H1 (cell line): ENCODE measurements around the gene GMEB2. TPM values are rescaled to one million over a fixed set of nuclear protein-coding genes. Genes with fewer than 3 reads are reported as not detected.

ENCODE experiments used
- CTCF ChIA-PET: fragments of 300-600 bp; sonication (Branson Sonifier 250); formaldehyde crosslinking; loops from one replicate; lab custom pipeline; 2021; ENCODE audit not compliant: partially characterized antibody; lab: Charles Lee
- POLR2A ChIA-PET: fragments of 300-600 bp; sonication (Branson Sonifier 250); formaldehyde crosslinking; loops from one replicate; lab custom pipeline; 2021; ENCODE audit warnings: inconsistent platforms; ENCODE audit not compliant: partially characterized antibody; lab: Charles Lee
- DNase-seq, 2 experiments: peaks; one replicate each; pipeline versions ENCODE4 v3.0.0 to v3.0.0-alpha.2; 2010 to 2022; ENCODE audit warnings: low spot score in 2 of 2, low read depth in 1 of 2, mixed read lengths in 1 of 2
- FAIRE-seq: peaks from 2 replicates; lab custom pipeline; 2011; peaks lifted over from hg19 to GRCh38; lab: Jason Lieb, UNC
- H2AFZ ChIP-seq: 2 replicates; pipeline ENCODE4 v1.8.1; 2012; ENCODE audit warnings: low read length, inconsistent platforms
- H2AK5ac ChIP-seq: 2 replicates; pipeline ENCODE4 v1.6.1; 2013; ENCODE audit warnings: low read depth, low read length
- H2BK120ac ChIP-seq: replicated peaks from 2 replicates; pipeline ENCODE3; 2013; ENCODE audit warnings: low read depth, low read length, inconsistent platforms
- H2BK12ac ChIP-seq: 2 replicates; pipeline ENCODE4 v1.6.1; 2013; ENCODE audit warnings: low read depth, low read length
- H2BK15ac ChIP-seq: 2 replicates; pipeline ENCODE4 v1.6.1; 2013; ENCODE audit warnings: low read length
- H2BK20ac ChIP-seq: 2 replicates; pipeline ENCODE4 v1.6.1; 2013; ENCODE audit warnings: low read length
- H2BK5ac ChIP-seq: 2 replicates; pipeline ENCODE4 v1.6.1; 2013; ENCODE audit warnings: low read depth, low read length
- H3K14ac ChIP-seq: 2 replicates; pipeline ENCODE4 v1.6.1; 2013; ENCODE audit warnings: inconsistent platforms; ENCODE audit not compliant: insufficient read length
- H3K18ac ChIP-seq: 2 replicates; pipeline ENCODE4 v1.6.1; 2013; ENCODE audit warnings: low read length; ENCODE audit errors: extremely low read depth
- H3K23ac ChIP-seq: 2 replicates; pipeline ENCODE4 v1.6.1; 2013; ENCODE audit warnings: inconsistent platforms; ENCODE audit not compliant: insufficient read length
- H3K23me2 ChIP-seq: 2 replicates; pipeline ENCODE4 v1.6.1; 2013; ENCODE audit warnings: low read depth, low read length
- H3K27ac ChIP-seq: 2 replicates; pipeline ENCODE4 v1.6.1; 2011; ENCODE audit warnings: low read depth, low read length, inconsistent platforms
- H3K27me3 ChIP-seq, 4 experiments: replicated peaks in 1 of 4; 1 replicate in 1 of 4; 2 replicates in 3 of 4; pipeline versions ENCODE4 v1.6.1 to v1.8.1; 2011 to 2013; ENCODE audit warnings: low read length in 3 of 4, mild to moderate bottlenecking in 3 of 4, inconsistent platforms in 2 of 4, mixed read lengths in 2 of 4, moderate library complexity in 1 of 4; ENCODE audit not compliant: control insufficient read depth in 3 of 4, insufficient read depth in 3 of 4; ENCODE audit errors: extremely low read depth in 1 of 4
- H3K36me3 ChIP-seq, 4 experiments: 2 replicates each; pipeline versions ENCODE4 v1.6.1 to v1.8.1; 2011 to 2013; ENCODE audit warnings: mild to moderate bottlenecking in 4 of 4, low read length in 3 of 4, moderate library complexity in 2 of 4, control low read depth in 1 of 4, inconsistent platforms in 1 of 4; ENCODE audit not compliant: insufficient read depth in 4 of 4, control insufficient read depth in 2 of 4
- H3K4ac ChIP-seq: replicated peaks from 2 replicates; pipeline ENCODE3; 2013; ENCODE audit warnings: low read length, low read depth, mixed read lengths, inconsistent platforms; ENCODE audit not compliant: insufficient read length
- H3K4me1 ChIP-seq, 4 experiments: replicated peaks in 1 of 4; 1 replicate in 1 of 4; 2 replicates in 3 of 4; pipeline versions ENCODE4 v1.6.1 to v1.8.1; 2011 to 2013; ENCODE audit warnings: low read length in 3 of 4, inconsistent platforms in 2 of 4, mixed read lengths in 1 of 4; ENCODE audit not compliant: insufficient read depth in 4 of 4, control insufficient read depth in 3 of 4
- H3K4me2 ChIP-seq, 2 experiments: 2 replicates each; pipeline versions ENCODE4 v1.6.1 to v1.8.1; 2011 to 2013; ENCODE audit warnings: low read depth in 2 of 2, low read length in 2 of 2, control low read depth in 1 of 2, inconsistent platforms in 1 of 2, mild to moderate bottlenecking in 1 of 2; ENCODE audit not compliant: insufficient read depth in 1 of 2
- H3K4me3 ChIP-seq, 4 experiments: fragments of 200-600, 300-600 bp in 1 of 4; sonication (generic), shearing (Covaris generic), sonication (Bioruptor Twin) in 1 of 4; 2 replicates each; pipeline versions ENCODE4 v1.5.1 to v1.8.1; 2011 to 2016; ENCODE audit warnings: low read length in 4 of 4, low read depth in 3 of 4, control low read depth in 2 of 4, inconsistent platforms in 2 of 4, mild to moderate bottlenecking in 2 of 4, mixed read lengths in 1 of 4, moderate library complexity in 1 of 4; ENCODE audit not compliant: insufficient read depth in 2 of 4; ENCODE audit errors: extremely low read depth in 1 of 4
- H3K56ac ChIP-seq: replicated peaks from 2 replicates; pipeline ENCODE3; 2013; ENCODE audit warnings: low read depth, mild to moderate bottlenecking, mixed read lengths, low read length, inconsistent platforms; ENCODE audit not compliant: insufficient read length
- H3K79me1 ChIP-seq: 2 replicates; pipeline ENCODE4 v1.6.1; 2013; ENCODE audit warnings: low read depth, low read length, control low read depth
- H3K79me2 ChIP-seq, 2 experiments: 2 replicates each; pipeline versions ENCODE4 v1.6.1 to v1.8.1; 2012 to 2013; ENCODE audit warnings: low read length in 2 of 2, mild to moderate bottlenecking in 2 of 2, inconsistent platforms in 1 of 2; ENCODE audit not compliant: insufficient read depth in 2 of 2, control insufficient read depth in 1 of 2
- H3K9ac ChIP-seq, 4 experiments: replicated peaks in 1 of 4; 1 replicate in 1 of 4; 2 replicates in 3 of 4; pipeline versions ENCODE4 v1.6.1 to v1.8.1; 2011 to 2013; ENCODE audit warnings: low read depth in 3 of 4, low read length in 3 of 4, control low read depth in 2 of 4, mild to moderate bottlenecking in 2 of 4, moderate library complexity in 2 of 4, inconsistent platforms in 1 of 4; ENCODE audit errors: extremely low read depth in 1 of 4
- H3K9me3 ChIP-seq, 2 experiments: 2 replicates each; pipeline versions ENCODE4 v1.6.1 to v1.8.1; 2012 to 2013; ENCODE audit warnings: mild to moderate bottlenecking in 2 of 2, moderate library complexity in 2 of 2, control low read depth in 1 of 2, inconsistent platforms in 1 of 2, low read depth in 1 of 2, low read length in 1 of 2, mixed read lengths in 1 of 2; ENCODE audit not compliant: insufficient read depth in 2 of 2
- H4K20me1 ChIP-seq, 2 experiments: replicated peaks in 1 of 2; 2 replicates each; pipeline versions ENCODE3 to v1.8.1; 2011 to 2013; ENCODE audit warnings: inconsistent platforms in 2 of 2, low read length in 2 of 2, mild to moderate bottlenecking in 1 of 2; ENCODE audit not compliant: insufficient read depth in 2 of 2, control insufficient read depth in 1 of 2
- H4K5ac ChIP-seq: 2 replicates; pipeline ENCODE4 v1.6.1; 2013; ENCODE audit warnings: low read length, low read depth, mixed read lengths, inconsistent platforms; ENCODE audit not compliant: insufficient read length
- H4K8ac ChIP-seq: 2 replicates; pipeline ENCODE4 v1.8.0; 2013; ENCODE audit warnings: mild to moderate bottlenecking, moderate library complexity, low read length, inconsistent platforms; ENCODE audit not compliant: insufficient read depth; ENCODE audit errors: extremely low read depth
- H4K91ac ChIP-seq: replicated peaks from 2 replicates; pipeline ENCODE3; 2013; ENCODE audit warnings: low read length, mixed read lengths, inconsistent platforms; ENCODE audit not compliant: insufficient read length
- BCL11A ChIP-seq, 2 experiments: IDR thresholded peaks; one replicate each; pipeline ENCODE4 v1.6.1; 2011; ENCODE audit warnings: low read depth in 2 of 2, low read length in 2 of 2, mild to moderate bottlenecking in 2 of 2
- GABPA ChIP-seq: IDR thresholded peaks from 2 replicates; pipeline ENCODE4 v1.6.1; 2011; ENCODE audit warnings: mild to moderate bottlenecking, low read length, moderate library complexity, borderline replicate concordance; ENCODE audit not compliant: insufficient read depth
- HDAC2 ChIP-seq, 2 experiments: fragments of 300-600 bp in 1 of 2; sonication (generic) in 1 of 2; IDR thresholded peaks; 2 replicates each; pipeline ENCODE4 v1.6.1; 2011 to 2012; ENCODE audit warnings: low read depth in 2 of 2, low read length in 2 of 2, mild to moderate bottlenecking in 2 of 2, moderate library complexity in 2 of 2, borderline replicate concordance in 1 of 2, inconsistent platforms in 1 of 2
- SAP30 ChIP-seq: fragments of 300-600 bp; sonication (generic); IDR thresholded peaks from 2 replicates; pipeline ENCODE4 v1.7.1; 2012; ENCODE audit warnings: low read length, moderate library complexity, mild to moderate bottlenecking, inconsistent platforms; ENCODE audit not compliant: insufficient read depth, insufficient replicate concordance
- TAF1 ChIP-seq: IDR thresholded peaks from 2 replicates; pipeline ENCODE4 v1.6.1; 2011; ENCODE audit warnings: mild to moderate bottlenecking, low read depth, low read length
- WGBS, 2 experiments: shearing (Covaris generic) in 1 of 2; methylation state at CpG; one replicate each; pipeline versions ENCODE4 v1.1.6 to v1.1.7; 2013 to 2015; ENCODE audit warnings: low lambda C conversion rate in 2 of 2, mixed read lengths in 2 of 2, inconsistent platforms in 1 of 2, low coverage in 1 of 2, missing lambda C conversion rate in 1 of 2; ENCODE audit not compliant: insufficient replicate concordance in 2 of 2, insufficient coverage in 1 of 2, insufficient read length in 1 of 2; ENCODE audit errors: extremely low coverage in 1 of 2, missing lambda C conversion rate in 1 of 2; 5-methylcytosine and 5-hydroxymethylcytosine counted together
- long read RNA-seq, 2 experiments: library from RNA in 1 of 2; library from capped mRNA in 1 of 2; stranded (forward); transcript quantifications; one replicate each; pipeline ENCODE4 v2.0.0, GENCODE V29; 2021; ENCODE audit warnings: inconsistent platforms in 1 of 2
- polyA minus RNA-seq, 3 experiments: library from RNA; depleted of rRNA, polyadenylated mRNA; stranded (reverse); fragments of >200 nt; gene quantifications; 1 replicate in 2 of 3; 2 replicates in 1 of 3; pipeline ENCODE4 v1.2.3, GENCODE V29; 2011
- polyA plus RNA-seq, 7 experiments: library from polyadenylated mRNA; depleted of rRNA in 3 of 7; stranded (reverse) in 5 of 7; unstranded in 2 of 7; fragments of >200 nt in 5 of 7; fragments of 200-250 nt in 2 of 7; gene quantifications; 1 replicate in 5 of 7; 2 replicates in 1 of 7; 4 replicates in 1 of 7; pipeline versions ENCODE4 v1.2.1 to v1.2.3, GENCODE V29; 2011 to 2013; ENCODE audit warnings: missing spikeins in 2 of 7, mixed read lengths in 2 of 7
- total RNA-seq: library from RNA; stranded (reverse); fragmentation: NEBNext Ultra II Directional; extraction: Animal tissue kit (Norgen Biotek cat#: 25700); gene quantifications from 2 replicates; pipeline ENCODE4 v1.2.1, GENCODE V29; 2021

GMEB2 gene, protein sequence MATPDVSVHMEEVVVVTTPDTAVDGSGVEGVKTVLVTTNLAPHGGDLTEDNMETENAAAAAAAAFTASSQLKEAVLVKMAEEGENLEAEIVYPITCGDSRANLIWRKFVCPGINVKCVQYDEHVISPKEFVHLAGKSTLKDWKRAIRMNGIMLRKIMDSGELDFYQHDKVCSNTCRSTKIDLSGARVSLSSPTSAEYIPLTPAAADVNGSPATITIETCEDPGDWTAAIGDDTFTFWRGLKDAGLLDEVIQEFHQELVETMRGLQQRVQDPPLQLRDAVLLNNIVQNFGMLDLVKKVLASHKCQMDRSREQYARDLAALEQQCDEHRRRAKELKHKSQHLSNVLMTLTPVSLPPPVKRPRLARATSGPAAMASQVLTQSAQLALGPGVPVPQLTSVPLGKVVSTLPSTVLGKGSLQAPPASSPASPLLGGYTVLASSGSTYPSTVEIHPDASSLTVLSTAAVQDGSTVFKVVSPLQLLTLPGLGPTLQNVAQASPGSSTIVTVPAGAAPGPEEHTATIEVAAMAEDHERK
- total RNA-seq (12.9 and 14.2 TPM in 2 replicates), polyA plus RNA-seq (2011; rRNA removed) (14.2 and 19.1 TPM in 2 replicates), polyA minus RNA-seq (2011; rRNA and poly(A)+ RNA removed) (7.5 TPM in 2 replicates)
- 11.7 TPM for polyA plus RNA-seq (2011; cell fraction: cytosol; rRNA removed)
- 19.6 TPM for polyA plus RNA-seq (2011; cell fraction: nucleus; rRNA removed)
- 8.1 to 13.0 TPM (median 12.1 TPM) in 4 replicates for polyA plus RNA-seq (2012, experiment 1 of 2)
- 11.4 TPM for polyA plus RNA-seq (2012, experiment 2 of 2)
- 8.3 TPM for polyA plus RNA-seq (2013, experiment 1 of 2)
- polyA plus RNA-seq (2013, experiment 2 of 2), result 8.1 TPM
- polyA minus RNA-seq (2011; cell fraction: cytosol; rRNA and poly(A)+ RNA removed), result 8.1 TPM
- polyA minus RNA-seq (2011; cell fraction: nucleus; rRNA and poly(A)+ RNA removed), result 6.3 TPM
- long read RNA-seq, experiment 1, partial matches to known transcripts, result 2 of 26 reads
- long read RNA-seq, experiment 1, other reads (novel, unspliced or antisense), result 24 of 26 reads
- long read RNA-seq, experiment 2, partial matches to known transcripts, result 0 of 1 reads
- long read RNA-seq, experiment 2, other reads (novel, unspliced or antisense), result 1 of 1 reads

DNA sequence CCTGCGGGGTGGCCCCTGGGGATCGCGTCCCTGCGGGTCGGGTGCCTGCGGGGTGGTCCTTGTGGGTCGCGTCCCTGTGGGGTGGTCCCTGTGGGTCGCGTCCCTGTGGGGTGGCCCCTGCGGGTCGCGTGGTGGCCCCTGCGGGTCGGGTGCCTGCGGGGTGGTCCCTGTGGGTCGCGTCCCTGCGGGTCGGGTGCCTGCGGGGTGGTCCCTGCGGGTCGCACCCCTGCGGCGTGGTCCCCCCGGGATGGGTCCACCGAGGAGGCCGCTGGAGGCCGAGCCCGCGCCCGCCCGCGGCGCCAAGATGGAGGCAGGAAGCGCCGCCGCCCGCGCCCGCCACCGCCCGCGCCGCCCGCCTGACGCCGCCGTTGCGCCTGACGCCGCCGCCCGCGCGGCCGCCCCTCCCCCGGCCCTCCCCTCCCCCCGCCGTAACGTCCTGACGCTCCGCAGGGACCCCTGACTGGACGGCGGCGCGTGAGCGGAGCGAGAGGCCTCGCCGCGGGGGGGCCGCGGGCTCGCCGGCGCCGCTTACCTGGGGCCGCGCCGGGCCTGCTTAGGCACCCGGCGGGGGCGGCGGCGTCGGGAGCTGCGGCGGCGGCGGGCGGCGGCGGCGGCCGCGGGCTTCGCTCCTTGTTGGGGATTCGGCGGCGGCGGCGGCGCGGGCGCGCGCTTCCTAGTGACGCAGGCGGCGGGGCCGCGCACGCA is at the start of gene GMEB2:
GMEB2 (minus strand) TSS at position 678 of the 705 bp plus-strand sequence. CDS start 7,704 bp downstream, outside the sequence.
- peak within 1 kb of the TSS; percentile 50; the same call in 1 of the 2 replicates for H2BK12ac ChIP-seq
- peak within 1 kb of the TSS; percentile 85; the same call in 1 of the 2 replicates for H2BK5ac ChIP-seq
- WGBS, 2 experiments, result 1% methylated on average over 41 of the region's 114 CpGs; no CpG with 5 or more reads in 1 of the 2 experiments
- ChIA-PET POLR2A (interaction anchor here (0.7 to 1.7 kb wide), 12 partner anchors 9 to 330 kb away, joined by 3 to 12 read pairs (median 3); partner anchors contain the start of genes HELZ2, STMN3 and UCKL1), CTCF (interaction anchor here (1.0 to 3.1 kb wide), 2 partner anchors 10 to 12 kb away, joined by 4 to 11 read pairs; no protein-coding TSS in a partner anchor)
- H3K9me3 ChIP-seq, result no peaks in the 10 kb centered on the region
- no peak within 1 kb of the TSS for H2BK120ac ChIP-seq
- no peak within 1 kb of the TSS for H2AK5ac ChIP-seq
- H2AFZ ChIP-seq, result 0 out of 2 replicates have a peak within 1 kb of the TSS, but pooled peaks have one; percentile 85
- H4K91ac ChIP-seq, result peak within 1 kb of the TSS; percentile 91
- no peaks in the 10 kb centered on the region for H3K27me3 ChIP-seq
- no peak within 1 kb of the TSS for H3K14ac ChIP-seq
- H3K4ac ChIP-seq, result no peak within 1 kb of the TSS
- peaks cover 0 to 3% (median under 1%) of the 10 kb centered on the region in 4 experiments; a peak in 3 of 7 replicates for H3K4me1 ChIP-seq
- H2BK15ac ChIP-seq, result peak within 1 kb of the TSS; percentile 46; the same call in 1 of the 2 replicates
- peak within 1 kb of the TSS; percentile 94 for H3K27ac ChIP-seq
- H3K4me2 ChIP-seq, result peak within 1 kb of the TSS; percentile 86 to 100
- peaks cover 0 to 32% of the 10 kb centered on the region in 2 experiments; a peak in 2 of 4 replicates for H3K79me2 ChIP-seq
- H4K5ac ChIP-seq, result peak within 1 kb of the TSS; percentile 86
- no peak within 1 kb of the TSS for H2BK20ac ChIP-seq
- no peaks in the 10 kb centered on the region for H4K20me1 ChIP-seq
- no peak for FAIRE-seq
- H3K23me2 ChIP-seq, result peaks cover 10% of the 10 kb centered on the region; the same call in 1 of the 2 replicates
- no peak within 1 kb of the TSS for H3K23ac ChIP-seq
- H3K56ac ChIP-seq, result no peak within 1 kb of the TSS
- H3K79me1 ChIP-seq, result peaks cover 7% of the 10 kb centered on the region
- H3K9ac ChIP-seq, result peak within 1 kb of the TSS; percentile 49 to 86 (median 75)
- peak in 1 of 2 experiments; percentile 58 for DNase-seq
- no peaks in the 10 kb centered on the region for H3K36me3 ChIP-seq
- peak within 1 kb of the TSS; percentile 75 to 99 (median 92) for H3K4me3 ChIP-seq
- peak within 1 kb of the TSS; percentile 83 for H3K18ac ChIP-seq
- H4K8ac ChIP-seq, result peak within 1 kb of the TSS; percentile 92
- TF ChIP-seq SAP30, result no peak
- peak; percentile 59 for TF ChIP-seq TAF1
- TF ChIP-seq BCL11A (IDR thresholded peaks at IDR 0.05; ENCODE audit: low read depth in 2 of 2, low read length in 2 of 2), result no peak
- no peak for TF ChIP-seq GABPA
- peak in 1 of 2 experiments; percentile 49; a peak in 1 of 4 replicates for TF ChIP-seq HDAC2 (IDR thresholded peaks at IDR 0.05; ENCODE audit: borderline replicate concordance in 1 of 2, low read depth in 2 of 2, low read length in 2 of 2)
